GM12878 (cell line): ENCODE results near the gene ZFAND2B. TPM values are rescaled to one million over a fixed set of nuclear protein-coding genes. Genes with fewer than 3 reads are reported as not detected.

Experiments
- EP300 ChIP-seq, 2 experiments: fragments of 150-350 bp in 1 of 2; IDR thresholded peaks; 2 replicates each; pipeline ENCODE4 v1.6.1; 2011 to 2012; ENCODE audit warnings: low read depth in 2 of 2, low read length in 2 of 2, borderline replicate concordance in 1 of 2, improper control_type of control experiment in 1 of 2, inconsistent platforms in 1 of 2; ENCODE audit not compliant: control insufficient read depth in 1 of 2
- GABPA ChIP-seq: IDR thresholded peaks from 2 replicates; pipeline ENCODE4 v1.6.1; 2014; ENCODE audit warnings: antibody characterized with exemption, low read depth, mild to moderate bottlenecking, inconsistent platforms
- HCFC1 ChIP-seq: fragments of 150-350 bp; IDR thresholded peaks from 2 replicates; pipeline ENCODE4 v1.6.1; 2014; ENCODE audit warnings: low read length
- POU2F2 ChIP-seq: IDR thresholded peaks from 3 replicates; pipeline ENCODE4 v1.6.1; 2011; ENCODE audit warnings: low read depth, mild to moderate bottlenecking, low read length, borderline replicate concordance
- SIN3A ChIP-seq: IDR thresholded peaks from 2 replicates; pipeline ENCODE4 v1.6.1; 2012; ENCODE audit warnings: low read depth, low read length, improper control_type of control experiment
- polyA plus RNA-seq, 11 experiments: library from polyadenylated mRNA; depleted of rRNA in 4 of 11; unstranded in 6 of 11; stranded (reverse) in 5 of 11; fragments of >200 nt; fragmentation: Nextera tagmentation in 4 of 11; fragmentation: Illumina TruSeq in 1 of 11; extraction: Ambion mirVana in 4 of 11; extraction: Trizol in 1 of 11; gene quantifications; 1 replicate in 1 of 11; 2 replicates in 10 of 11; pipeline versions ENCODE4 v1.2.1 to v1.2.3, GENCODE V29; 2011 to 2016; ENCODE audit warnings: inconsistent platforms in 2 of 11, missing spikeins in 2 of 11, low read depth in 1 of 11
- total RNA-seq, 4 experiments: library from RNA; depleted of rRNA in 3 of 4; stranded (reverse); fragments of >200 nt in 3 of 4; fragmentation: Illumina TruSeq in 1 of 4; extraction: Trizol in 1 of 4; gene quantifications; 2 replicates each; pipeline versions ENCODE4 v1.2.1 to v1.2.3, GENCODE V29; 2013 to 2021
- TF ChIP-seq, protein P1 (sequence below): fragments of 450-650 bp; IDR thresholded peaks from 2 replicates; pipeline ENCODE4 v1.6.1; 2016; ENCODE audit warnings: mild to moderate bottlenecking
- TF ChIP-seq, protein P2 (sequence below): fragments of 450-650 bp; IDR thresholded peaks from 2 replicates; pipeline ENCODE4 v1.6.1; 2017; ENCODE audit warnings: antibody characterized with exemption, mild to moderate bottlenecking, moderate library complexity
- TF ChIP-seq, protein P3 (sequence below): fragments of 150-350 bp; IDR thresholded peaks from 2 replicates; pipeline ENCODE4 v1.6.1; 2014; ENCODE audit warnings: mild to moderate bottlenecking, low read depth, low read length

Gene ZFAND2B
- total and polyA plus RNA-seq, 10 of the 15 experiments (the other 5 are each of a cell fraction or from before 2014, with no cell fraction given), result 5.4 to 28.1 (median 22.4) TPM

DNA sequence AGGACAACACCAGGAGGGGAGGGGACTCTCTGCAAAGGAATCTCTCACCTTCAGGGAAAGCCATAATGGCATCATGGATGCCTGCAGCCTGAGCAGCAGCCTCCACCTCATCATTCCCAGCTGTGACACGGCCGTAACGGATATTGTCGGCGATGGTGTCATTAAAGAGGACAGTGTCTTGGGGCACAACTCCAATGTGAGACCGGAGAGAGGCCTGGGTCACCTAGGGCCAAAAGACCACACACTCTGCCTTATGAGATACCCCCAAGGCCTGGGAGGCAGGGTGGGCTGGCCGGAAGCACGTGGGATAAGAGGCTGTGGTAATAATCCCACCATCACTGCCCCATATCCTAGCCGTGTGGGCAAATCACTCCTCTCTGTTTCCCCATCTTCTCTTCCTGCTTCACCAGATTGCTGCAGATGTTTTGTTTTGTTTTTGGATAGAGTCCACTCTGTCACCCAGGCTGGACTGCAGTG is 4.3 kb downstream of the ZFAND2B start (continued):
- TF ChIP-seq, protein P1, sequence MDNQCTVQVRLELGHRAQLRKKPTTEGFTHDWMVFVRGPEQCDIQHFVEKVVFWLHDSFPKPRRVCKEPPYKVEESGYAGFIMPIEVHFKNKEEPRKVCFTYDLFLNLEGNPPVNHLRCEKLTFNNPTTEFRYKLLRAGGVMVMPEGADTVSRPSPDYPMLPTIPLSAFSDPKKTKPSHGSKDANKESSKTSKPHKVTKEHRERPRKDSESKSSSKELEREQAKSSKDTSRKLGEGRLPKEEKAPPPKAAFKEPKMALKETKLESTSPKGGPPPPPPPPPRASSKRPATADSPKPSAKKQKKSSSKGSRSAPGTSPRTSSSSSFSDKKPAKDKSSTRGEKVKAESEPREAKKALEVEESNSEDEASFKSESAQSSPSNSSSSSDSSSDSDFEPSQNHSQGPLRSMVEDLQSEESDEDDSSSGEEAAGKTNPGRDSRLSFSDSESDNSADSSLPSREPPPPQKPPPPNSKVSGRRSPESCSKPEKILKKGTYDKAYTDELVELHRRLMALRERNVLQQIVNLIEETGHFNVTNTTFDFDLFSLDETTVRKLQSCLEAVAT, result no peak
- TF ChIP-seq, protein P2, sequence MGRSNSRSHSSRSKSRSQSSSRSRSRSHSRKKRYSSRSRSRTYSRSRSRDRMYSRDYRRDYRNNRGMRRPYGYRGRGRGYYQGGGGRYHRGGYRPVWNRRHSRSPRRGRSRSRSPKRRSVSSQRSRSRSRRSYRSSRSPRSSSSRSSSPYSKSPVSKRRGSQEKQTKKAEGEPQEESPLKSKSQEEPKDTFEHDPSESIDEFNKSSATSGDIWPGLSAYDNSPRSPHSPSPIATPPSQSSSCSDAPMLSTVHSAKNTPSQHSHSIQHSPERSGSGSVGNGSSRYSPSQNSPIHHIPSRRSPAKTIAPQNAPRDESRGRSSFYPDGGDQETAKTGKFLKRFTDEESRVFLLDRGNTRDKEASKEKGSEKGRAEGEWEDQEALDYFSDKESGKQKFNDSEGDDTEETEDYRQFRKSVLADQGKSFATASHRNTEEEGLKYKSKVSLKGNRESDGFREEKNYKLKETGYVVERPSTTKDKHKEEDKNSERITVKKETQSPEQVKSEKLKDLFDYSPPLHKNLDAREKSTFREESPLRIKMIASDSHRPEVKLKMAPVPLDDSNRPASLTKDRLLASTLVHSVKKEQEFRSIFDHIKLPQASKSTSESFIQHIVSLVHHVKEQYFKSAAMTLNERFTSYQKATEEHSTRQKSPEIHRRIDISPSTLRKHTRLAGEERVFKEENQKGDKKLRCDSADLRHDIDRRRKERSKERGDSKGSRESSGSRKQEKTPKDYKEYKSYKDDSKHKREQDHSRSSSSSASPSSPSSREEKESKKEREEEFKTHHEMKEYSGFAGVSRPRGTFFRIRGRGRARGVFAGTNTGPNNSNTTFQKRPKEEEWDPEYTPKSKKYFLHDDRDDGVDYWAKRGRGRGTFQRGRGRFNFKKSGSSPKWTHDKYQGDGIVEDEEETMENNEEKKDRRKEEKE, result no peak
- TF ChIP-seq, protein P3, sequence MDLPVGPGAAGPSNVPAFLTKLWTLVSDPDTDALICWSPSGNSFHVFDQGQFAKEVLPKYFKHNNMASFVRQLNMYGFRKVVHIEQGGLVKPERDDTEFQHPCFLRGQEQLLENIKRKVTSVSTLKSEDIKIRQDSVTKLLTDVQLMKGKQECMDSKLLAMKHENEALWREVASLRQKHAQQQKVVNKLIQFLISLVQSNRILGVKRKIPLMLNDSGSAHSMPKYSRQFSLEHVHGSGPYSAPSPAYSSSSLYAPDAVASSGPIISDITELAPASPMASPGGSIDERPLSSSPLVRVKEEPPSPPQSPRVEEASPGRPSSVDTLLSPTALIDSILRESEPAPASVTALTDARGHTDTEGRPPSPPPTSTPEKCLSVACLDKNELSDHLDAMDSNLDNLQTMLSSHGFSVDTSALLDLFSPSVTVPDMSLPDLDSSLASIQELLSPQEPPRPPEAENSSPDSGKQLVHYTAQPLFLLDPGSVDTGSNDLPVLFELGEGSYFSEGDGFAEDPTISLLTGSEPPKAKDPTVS, result no peak
- TF ChIP-seq HCFC1 (no peak), POU2F2 (no peak), SIN3A (no peak), GABPA (no peak), EP300 (IDR thresholded peaks at IDR 0.05; ENCODE audit: borderline replicate concordance in 1 of 2, control insufficient read depth in 1 of 2, low read depth in 2 of 2, low read length in 2 of 2) (no peak)
